Measurements from ENCODE around the gene EPHA6.

DNA sequence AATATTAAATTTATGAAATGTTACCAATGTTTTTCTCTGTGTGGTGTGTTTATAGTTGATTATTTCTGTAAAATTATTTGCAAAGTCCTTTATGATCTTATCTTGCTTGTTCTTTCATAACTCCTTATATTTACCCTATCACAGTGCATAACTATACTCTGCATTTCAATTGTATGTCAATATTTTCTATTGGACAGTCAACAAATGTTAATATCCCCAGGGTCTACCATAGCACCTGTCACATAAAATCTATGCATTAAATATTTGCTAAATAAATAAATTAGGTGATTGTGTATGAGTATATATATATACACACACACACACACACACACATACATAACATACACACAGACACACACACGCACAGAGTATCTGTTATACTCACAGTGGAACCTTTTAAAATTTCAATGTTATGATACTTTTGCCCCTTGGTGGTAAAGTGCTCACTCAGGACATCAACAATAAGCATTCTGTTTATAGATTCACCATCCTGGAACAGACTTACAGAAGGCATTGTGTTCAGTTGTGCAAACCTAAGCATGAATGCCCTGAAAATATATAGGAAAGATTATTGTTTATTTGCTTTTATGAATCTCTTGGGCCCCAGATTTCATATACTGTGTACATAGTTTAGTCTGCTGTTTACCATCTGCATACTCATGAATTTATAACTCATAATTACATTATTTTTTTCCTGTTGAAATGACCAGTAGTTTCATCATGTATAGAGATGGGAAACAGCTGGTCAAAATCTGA is 443.7 kb downstream of the EPHA6 start:
- TF ChIP-seq, protein P1, sequence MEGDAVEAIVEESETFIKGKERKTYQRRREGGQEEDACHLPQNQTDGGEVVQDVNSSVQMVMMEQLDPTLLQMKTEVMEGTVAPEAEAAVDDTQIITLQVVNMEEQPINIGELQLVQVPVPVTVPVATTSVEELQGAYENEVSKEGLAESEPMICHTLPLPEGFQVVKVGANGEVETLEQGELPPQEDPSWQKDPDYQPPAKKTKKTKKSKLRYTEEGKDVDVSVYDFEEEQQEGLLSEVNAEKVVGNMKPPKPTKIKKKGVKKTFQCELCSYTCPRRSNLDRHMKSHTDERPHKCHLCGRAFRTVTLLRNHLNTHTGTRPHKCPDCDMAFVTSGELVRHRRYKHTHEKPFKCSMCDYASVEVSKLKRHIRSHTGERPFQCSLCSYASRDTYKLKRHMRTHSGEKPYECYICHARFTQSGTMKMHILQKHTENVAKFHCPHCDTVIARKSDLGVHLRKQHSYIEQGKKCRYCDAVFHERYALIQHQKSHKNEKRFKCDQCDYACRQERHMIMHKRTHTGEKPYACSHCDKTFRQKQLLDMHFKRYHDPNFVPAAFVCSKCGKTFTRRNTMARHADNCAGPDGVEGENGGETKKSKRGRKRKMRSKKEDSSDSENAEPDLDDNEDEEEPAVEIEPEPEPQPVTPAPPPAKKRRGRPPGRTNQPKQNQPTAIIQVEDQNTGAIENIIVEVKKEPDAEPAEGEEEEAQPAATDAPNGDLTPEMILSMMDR (conservative IDR thresholded peaks at IDR 0.05) = no peak
- TF ChIP-seq EZH2 (IDR thresholded peaks at IDR 0.05; ENCODE audit: low read depth) = no peak
